ENCODE results near the gene FAM169A. TPM values are rescaled to one million over a fixed set of nuclear protein-coding genes. Genes with fewer than 3 reads are reported as not detected.
A peak's percentile ranks its signal among the peaks of the same experiment; 100 is the strongest.
"Not testable (repeated sequence)": the region's sequence is repeated elsewhere in the genome, so short reads cannot be mapped to it uniquely, and the experiment has no call there.

The FAM169A gene
- 15.8 and 18.5 TPM in 2 replicates for total RNA-seq (2014; rRNA removed; shearing (Covaris generic))
- polyA plus RNA-seq (2014; cell fraction: nucleus; rRNA removed): 8.5 and 12.2 TPM in 2 replicates

- DNase-seq (ENCODE audit: extremely low read depth, low read depth): peak; percentile 34
Observed at GRCh38 chr5:74865804-74866595, at the start of gene FAM169A. Gene FAM169A (minus strand): TSS chr5:74866387. CDS start chr5:74841676, 24,711 bp downstream.

DNA sequence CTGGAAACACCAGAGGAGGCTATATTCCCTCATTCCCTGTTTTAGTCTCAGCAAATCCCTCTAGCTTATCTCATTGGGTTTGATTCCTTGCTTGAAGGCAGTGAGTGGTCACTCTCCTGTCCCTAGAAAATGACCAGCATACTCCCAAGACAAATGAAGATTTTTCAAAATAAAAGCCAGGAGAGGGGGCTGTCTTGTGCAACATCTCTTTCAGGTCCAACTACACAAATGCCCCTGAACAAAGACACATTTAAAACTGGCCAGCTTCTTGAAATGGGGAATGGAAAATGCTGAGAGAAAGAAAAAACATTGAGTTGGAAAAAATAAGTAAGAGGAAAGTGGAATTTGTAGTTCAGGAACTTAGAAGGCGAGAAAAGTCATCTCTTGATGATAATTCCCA lies 49.3 kb upstream of the FAM169A start:
- DNase-seq (ENCODE audit: extremely low read depth, low read depth): no peak

DNA sequence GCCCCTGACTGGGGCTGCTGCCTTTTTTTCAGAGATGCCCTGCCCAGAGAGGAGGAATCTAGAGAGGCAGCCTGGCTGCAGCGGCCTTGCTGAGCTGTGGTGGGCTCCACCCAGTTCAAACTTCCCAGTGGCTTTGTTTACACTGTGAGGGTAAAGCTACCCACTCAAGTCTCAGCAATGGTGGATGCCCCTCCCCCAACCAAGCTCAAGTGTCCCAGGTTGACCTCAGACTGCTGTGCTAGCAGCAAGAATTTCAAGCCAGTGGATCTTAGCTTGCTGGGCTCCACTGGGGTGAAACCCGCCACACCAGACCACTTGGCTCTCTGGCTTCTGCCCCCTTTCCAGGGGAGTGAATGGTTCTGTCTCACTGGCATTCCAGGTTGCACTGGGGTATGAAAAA lies 45.2 kb upstream of the FAM169A start:
- not testable (repeated sequence) for DNase-seq (ENCODE audit: extremely low read depth, low read depth)

DNA sequence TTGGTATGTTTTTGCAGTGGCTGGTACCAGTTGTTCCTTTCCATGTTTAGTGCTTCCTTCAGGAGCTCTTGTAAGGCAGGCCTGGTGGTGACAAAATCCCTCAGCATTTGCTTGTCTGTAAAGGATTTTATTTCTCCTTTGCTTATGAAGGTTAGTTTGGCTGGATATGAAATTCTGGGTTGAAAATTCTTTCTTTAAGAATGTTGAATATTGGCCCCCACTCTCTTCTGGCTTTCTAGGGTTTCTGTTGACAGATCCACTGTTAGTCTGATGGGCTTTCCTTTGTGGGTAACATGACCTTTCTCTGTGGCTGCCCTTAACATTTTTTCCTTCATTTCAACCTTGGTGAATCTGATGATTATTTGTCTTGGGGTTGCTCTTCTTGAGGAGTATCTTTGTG lies 43.7 kb upstream of the FAM169A start:
- not testable (repeated sequence) for DNase-seq (ENCODE audit: extremely low read depth, low read depth)

GRCh38 chr5:74908237-74908636 lies 42.0 kb upstream of the FAM169A start:
- DNase-seq (ENCODE audit: extremely low read depth, low read depth): not testable (repeated sequence)

DNA sequence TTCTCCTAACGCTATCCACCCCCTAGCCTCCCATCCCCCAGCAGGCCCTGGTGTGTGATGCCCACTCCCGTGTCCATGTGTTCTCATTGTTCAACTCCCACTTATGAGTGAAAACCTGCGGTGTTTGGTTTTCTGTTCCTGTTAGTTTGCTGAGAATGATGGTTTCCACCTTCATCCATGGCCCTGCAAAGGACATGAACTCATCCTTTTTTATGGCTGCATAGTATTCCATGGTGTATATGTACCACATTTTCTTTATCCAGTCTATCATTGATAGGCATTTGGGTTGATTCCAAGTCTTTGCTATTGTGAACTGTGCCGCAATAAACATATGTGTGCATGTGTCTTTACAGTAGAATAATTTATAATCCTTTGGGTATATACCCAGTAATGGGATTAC lies 38.5 kb upstream of the FAM169A start:
- DNase-seq (ENCODE audit: extremely low read depth, low read depth): not testable (repeated sequence)

DNA sequence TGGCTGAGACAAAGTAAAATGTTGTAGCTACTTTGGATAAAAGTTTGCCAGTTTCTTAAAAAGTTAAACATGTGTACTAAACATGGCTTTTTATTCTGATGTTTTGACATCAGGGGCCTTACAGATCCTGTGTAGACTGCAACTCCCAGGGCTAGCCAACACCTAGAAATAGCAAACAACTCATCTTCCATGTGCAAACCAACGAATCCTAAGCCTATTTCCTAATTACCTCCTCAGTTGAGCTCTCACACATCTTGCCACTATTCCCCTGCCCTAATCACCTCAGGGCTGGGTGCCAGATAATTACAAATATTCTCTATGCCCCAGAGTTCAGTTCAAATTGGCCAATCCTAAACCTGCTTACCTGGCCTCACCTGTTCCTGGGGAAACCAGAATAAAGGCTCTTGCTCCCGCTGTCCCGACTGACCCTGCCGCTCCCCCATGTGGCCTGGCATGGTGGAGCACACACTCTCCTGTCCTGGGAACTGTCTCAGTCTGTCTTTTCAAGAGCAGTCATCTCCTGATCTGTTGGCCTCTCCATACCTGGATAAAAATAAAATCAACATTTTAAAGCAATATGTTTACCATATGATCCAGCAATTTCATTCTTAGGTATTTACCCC lies 37.1 kb upstream of the FAM169A start:
- no peak for DNase-seq (ENCODE audit: extremely low read depth, low read depth)

DNA sequence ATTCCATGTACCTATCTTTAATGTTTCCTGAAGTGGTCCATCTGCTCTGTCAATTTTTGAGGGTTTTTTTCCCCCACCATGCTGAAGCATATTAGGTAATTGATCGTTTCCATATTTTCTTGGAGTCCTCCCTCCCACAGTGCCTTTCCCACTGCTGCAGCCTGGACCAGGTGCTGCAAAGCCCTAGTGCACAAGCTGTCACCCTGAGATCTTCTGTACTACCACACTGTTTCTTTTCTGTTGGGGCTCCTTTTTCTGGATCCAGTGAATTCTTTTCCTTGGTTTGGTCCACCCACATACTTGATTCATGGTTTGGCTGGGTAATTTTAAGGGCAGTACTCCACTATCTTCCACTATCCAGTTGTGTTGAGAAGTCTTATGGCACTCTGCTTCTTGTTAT lies 30.9 kb upstream of the FAM169A start:
- no peak for DNase-seq (ENCODE audit: extremely low read depth, low read depth)

- DNase-seq (ENCODE audit: extremely low read depth, low read depth): no peak
Observed at GRCh38 chr5:74895906-74896305, 29.7 kb upstream of the FAM169A start.

DNA sequence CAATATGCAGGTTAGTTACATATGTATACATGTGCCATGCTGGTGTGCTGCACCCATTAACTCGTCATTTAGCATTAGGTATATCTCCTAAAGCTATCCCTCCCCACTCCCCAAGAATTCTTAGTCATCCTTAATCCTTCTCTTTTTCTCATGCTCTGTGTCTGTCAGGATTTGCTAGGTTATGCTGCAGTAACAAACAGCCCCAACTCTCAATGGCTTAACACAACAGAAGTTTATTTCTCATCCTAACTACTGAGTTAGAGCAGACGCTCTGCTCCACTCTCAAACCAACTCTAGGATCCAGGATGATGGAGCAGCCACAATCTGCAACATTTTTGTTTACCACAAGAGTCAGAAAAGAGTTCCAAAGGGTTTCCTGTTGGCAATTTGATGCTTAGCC lies 28.2 kb upstream of the FAM169A start:
- DNase-seq (ENCODE audit: extremely low read depth, low read depth): no peak

DNA sequence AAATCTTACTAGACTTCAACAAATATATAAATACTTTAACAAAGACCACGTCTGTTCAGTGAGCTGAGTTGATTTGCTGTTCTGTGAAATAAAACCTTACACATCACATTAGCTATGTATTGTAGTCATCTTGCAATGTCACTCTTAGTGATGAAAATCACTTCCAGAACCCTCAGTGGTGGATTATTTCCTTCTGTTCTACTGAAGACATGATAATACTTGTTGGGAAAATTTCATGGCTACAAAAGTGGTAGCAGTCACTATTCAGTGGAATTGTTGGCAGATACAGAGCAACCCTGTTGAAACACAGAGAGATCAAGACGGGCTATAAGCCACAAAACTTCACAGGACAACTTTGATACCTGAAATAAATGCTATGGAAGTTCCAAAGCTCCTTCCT lies 26.7 kb upstream of the FAM169A start:
- DNase-seq (ENCODE audit: extremely low read depth, low read depth): no peak

DNA sequence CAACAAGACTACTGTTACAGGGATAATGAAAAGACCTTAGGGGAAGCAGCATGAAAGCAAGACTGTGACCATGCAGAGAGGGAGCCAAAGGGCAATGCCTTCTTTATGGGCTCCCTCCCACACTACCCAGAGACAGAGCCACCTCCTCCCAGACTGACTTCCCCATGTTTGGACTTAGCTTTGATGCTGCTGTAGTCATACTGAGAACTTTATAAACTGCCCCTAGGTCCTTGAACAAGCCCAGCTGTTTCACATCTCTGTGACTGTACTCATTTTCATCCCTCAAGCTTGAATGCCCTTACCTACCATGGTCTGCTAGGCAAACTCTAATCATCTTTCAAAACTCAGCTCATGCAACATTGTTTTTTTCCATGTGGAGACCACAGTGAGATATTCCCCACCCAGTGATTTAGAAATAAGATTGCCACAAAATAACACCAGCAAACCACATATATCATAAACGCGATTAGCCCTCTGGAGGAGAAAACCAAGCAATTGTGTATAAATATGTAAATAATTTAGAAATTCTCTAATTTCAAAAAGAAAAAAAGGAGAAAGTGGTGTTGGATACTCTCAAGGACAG lies 23.4 kb upstream of the FAM169A start:
- DNase-seq (ENCODE audit: extremely low read depth, low read depth): no peak

GRCh38 chr5:74888117-74888516 lies 21.9 kb upstream of the FAM169A start:
- no peak for DNase-seq (ENCODE audit: extremely low read depth, low read depth)

DNA sequence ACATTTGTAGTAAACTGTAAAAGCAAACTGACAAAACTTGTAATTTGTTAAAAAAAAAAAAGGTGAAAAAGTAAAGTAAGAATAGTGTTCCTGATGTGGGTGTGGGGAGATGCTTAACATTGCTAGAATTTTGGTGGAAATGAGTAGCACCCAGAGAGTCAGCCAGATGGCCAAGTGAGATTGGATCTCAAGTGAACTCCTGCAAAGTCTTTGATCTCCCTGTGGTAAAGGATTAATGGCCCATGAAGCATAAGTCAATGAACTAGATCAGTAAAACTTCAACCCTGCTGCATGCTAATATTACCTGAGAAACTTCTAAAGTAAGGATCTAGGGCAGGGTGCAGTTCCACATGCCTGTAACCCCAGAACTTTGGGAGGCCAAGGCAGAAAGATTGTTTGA lies 19.0 kb upstream of the FAM169A start:
- DNase-seq (ENCODE audit: extremely low read depth, low read depth): no peak

DNA sequence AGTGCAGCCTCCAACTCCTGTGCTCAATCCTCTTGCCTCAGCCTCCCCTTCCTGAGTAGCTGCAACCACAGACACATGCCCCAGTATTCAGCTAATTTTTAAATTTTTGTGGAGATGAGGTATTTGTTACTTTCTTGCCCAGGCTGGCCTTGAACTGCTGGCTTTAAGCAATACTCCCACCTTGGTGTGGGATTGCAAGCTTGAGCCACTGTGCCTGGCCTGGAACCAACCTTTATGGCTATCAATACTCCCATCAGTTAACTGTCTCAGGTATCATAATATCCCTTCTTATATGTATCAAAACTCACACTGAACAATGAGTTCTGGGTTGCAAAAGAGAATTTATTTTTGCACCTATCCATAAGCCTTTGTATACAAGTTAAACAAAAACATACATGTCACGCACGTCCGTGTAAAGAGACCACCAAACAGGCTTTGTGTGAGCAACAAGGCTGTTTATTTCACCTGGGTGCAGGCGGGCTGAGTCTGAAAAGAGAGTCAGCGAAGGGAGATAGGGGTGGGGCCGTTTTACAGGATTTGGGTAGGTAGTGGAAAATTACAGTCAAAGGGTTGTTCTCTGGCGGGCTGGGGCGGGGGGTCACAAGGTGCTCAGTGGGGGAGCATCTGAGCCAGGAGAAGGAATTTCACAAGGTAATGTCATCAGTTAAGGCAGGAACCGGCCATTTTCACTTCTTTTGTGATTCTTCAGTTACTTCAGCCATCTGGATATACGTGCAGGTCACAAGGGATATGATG lies 16.4 kb upstream of the FAM169A start:
- DNase-seq (ENCODE audit: extremely low read depth, low read depth): not testable (repeated sequence)

GRCh38 chr5:74877624-74878304 lies 11.6 kb upstream of the FAM169A start:
- no peak for DNase-seq (ENCODE audit: extremely low read depth, low read depth)

DNA sequence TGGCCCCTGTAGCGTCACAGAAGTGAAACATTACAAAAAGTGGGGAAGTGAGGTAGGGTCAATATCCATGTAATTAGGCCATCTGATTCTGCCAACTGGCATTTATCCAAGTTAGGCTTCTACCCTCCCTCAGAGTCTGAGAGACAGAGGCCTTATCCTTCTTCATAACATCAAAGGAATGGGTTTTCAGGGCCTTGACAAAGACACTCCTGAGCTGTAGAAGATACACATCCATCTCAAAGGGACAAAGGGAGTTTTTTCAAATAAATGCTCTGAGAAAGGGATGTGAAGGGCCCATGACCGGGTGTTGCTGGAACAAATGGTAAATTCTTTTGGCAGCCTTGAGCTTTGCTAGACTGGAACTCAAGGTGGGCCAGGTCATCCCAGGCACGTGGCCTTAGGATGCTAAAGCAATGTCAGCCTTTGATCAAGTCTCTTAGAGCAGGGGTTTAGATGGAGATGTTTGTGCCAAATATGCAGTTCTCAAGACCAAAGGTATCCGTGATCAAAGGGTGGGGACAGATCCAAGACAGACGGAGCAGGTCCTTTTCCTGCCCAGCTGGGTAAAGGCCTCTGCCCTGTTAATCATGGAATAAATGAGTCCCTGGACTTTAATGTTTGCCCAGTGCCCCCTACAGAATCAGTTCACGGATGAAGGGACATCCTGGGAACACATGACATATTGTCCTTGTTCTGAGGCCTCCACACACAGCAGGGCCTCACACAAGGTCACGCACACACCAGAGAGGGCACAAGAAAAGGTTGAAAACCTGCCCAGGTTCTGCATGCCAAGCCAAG lies 10.0 kb upstream of the FAM169A start:
- no peak for DNase-seq (ENCODE audit: extremely low read depth, low read depth)

DNA sequence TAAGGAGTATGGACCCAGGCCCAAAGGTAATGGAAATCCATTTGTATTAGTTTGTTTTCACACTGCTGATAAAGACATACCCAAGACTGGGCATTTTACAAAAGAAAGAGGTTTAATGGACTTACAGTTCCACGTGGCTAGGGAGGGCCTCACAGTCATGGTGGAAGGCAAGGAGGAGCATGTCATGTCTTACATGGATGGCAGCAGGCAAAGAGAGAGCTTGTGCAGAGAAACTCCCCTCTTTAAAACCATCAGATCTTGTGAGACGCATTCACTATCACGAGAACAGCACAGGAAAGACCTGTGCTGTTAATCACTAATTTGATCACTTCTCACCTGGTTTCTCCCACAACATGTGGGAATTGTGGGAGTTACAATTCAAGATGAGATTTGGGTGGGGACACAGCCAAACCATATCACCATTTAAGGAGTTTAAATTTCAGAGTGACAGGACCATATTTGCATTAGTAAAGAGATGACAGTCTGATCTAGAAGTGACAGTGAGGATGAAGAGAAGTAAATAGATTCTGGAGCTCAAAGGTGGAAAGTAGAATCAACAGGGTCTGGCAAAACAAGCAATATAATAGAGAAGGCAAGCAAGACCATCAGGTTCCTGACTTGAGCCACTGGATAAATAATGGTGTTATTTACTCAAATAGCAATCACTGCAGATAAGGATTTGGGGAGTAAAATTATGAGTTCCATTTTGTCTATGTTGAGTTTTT lies 7.5 kb upstream of the FAM169A start:
- DNase-seq (ENCODE audit: extremely low read depth, low read depth): no peak

All from NCI-H460 (cell line).